ENCODE results near the gene PSPH.
A peak's percentile ranks its signal among the peaks of the same experiment; 100 is the strongest.
"Not testable (repeated sequence)": the region's sequence is repeated elsewhere in the genome, so short reads cannot be mapped to it uniquely, and the experiment has no call there.

Gene PSPH

DNA sequence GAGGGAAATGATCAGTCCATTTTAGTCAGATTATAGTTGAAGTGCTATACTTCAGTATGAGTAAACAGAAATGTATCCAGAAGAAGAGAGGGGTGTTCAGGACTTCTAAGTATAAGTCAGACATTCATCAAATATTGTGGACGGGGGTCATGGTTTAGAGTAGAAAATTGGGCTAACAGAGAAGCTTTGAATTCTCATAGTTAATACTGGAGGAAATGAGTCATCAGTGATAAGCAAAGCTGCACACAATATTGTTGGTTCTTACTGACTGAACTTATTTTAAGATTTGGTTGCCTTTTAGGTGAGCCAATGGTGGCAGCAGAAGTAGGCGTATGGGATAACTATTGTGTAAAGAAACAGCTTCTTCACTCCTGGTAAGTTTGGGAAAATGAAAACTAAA lies 11.1 kb upstream of the PSPH start:
- no peak for DNase-seq

- no peak for DNase-seq
These were observed 2.7 kb upstream of the PSPH start for GRCh38 chr7:56053993-56054392.

GRCh38 chr7:56053379-56053778 lies 2.1 kb upstream of the PSPH start:
- DNase-seq = no peak

- DNase-seq = no peak
These were observed 248 bp downstream of the PSPH start for GRCh38 chr7:56051053-56051338.

- peak; percentile 8 to 48 for DNase-seq
These were observed 2.5 kb downstream of the PSPH start for GRCh38 chr7:56048763-56049162.

DNA sequence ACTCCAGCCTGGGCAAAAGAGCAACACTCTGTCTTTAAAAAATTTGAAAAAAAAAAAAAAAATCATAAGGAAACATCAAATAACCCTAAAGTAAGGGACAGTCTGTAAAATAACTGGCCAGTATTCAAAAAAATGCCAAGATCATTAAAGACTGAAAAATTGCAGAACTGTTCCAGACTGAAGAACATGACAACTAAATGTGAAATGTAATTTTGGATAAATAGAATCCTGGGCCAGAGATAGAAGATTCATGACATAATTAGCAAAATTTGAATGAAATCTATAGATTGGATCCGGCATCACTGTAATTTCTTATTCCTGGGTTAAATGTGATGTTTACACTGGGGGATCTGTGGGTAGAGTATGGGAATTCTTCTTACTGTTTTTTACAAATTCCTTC lies 3.0 kb downstream of the PSPH start:
- DNase-seq = no peak

DNA sequence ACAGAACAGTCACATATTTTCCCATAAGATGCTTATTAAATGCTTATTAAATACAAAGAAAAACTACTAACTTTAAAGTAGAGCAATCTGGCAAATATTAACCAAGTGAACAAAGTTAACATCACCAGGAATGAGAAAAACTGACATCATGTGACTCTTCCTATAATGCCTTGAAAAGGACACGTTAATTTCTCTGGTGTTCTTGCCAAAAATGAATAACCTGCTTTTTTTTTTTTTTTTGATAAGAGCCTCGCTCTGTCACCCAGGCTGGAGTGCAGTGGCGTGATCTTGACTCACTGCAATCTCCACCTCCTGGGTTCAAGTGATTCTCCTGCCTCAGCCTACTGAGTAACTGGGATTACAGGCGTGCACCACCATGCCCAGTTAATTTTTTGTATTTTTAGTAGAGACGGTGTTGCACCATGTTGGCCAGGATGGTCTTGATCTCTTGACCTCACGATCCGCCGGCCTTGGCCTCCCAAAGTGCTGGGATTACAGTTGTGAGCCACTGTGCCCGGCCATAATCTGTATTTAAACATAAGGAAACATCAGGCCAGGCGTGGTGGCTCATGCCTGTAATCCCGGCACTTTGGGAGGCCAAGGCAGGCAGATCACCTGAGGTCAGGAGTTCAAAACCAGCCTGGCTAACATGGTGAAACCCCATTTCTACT lies 3.7 kb downstream of the PSPH start:
- not testable (repeated sequence) for DNase-seq

DNA sequence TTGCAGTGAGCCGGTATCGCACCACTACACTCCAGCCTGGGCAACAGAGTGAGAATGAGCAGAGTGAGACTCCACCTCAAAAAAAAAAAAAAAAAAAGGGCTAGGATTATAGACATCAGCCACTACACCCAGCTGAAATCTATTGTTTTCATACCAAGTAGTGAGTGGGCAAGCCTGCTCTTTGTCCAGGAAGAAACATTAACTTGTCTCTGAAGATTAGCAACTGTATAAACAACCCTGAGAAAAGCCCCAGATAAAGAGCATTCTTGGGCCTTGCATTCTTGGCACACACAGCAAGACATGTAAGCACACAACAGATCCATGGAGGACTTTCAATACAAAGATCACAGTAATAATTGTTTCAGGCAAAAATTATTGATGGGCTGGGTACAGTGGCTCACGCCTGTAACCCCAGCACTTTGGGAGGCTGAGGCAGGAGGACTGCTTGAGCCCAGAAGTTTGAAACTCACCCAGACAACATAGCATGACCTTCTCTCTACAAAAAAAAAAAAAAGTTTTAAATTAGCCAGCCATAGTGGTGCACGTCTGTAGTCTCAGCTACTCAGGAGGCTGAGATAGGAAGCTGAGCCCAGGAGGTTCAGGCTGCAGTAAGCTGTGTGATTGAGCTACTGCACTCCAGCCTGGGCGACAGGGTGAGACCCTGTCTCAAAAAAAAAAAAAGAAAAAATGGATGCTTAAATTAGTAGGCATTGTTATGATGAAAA lies 4.4 kb downstream of the PSPH start:
- DNase-seq = no peak

- DNase-seq = not testable (repeated sequence)
These were observed 5.5 kb downstream of the PSPH start for GRCh38 chr7:56045758-56046157.

DNA sequence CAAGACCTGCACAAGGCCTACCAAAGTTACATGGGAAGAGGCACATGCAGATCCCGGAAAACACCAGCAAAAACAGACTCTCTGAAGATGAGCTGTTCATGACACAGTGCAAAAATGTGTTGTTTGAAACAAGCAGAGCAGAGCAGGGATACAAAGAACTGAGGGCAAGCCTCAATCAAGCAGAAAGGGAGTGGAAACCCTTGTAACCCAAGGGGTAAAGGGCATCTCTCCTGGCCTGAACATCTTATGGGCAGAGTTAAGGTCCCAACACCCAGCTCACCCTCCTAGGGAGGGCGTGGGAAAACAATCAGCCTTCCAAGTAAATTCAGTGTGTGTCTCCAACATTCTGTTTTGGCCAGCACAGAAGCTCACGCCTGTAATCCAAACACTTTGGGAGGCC lies 10.5 kb downstream of the PSPH start:
- DNase-seq = no peak

- DNase-seq = peak; percentile 95 to 96
These were observed 17.4 kb downstream of the PSPH start for GRCh38 chr7:56033671-56034432.

GRCh38 chr7:56032578-56032977 lies 18.7 kb downstream of the PSPH start:
- not testable (repeated sequence) for DNase-seq

DNA sequence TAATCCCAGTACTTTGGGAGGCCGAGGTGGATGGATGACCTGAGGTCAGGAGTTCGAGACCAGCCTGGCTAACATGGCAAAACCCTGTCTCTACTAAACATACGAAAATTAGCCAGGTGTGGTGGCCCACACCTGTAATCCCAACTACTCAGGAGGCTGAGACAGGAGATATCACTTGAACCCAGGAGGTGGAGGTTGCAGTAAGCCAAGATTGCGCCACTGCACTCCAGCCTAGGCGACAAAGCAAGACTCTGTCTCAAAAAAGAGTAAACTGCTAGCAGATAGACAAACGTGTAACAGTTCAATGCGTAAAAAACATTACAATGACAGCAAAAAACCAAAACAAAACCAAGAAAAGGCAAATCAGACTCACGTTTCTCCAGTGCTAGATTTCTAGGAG lies 19.7 kb downstream of the PSPH start:
- not testable (repeated sequence) for DNase-seq

GRCh38 chr7:56030340-56030739 lies 20.9 kb downstream of the PSPH start:
- no peak for DNase-seq

DNA sequence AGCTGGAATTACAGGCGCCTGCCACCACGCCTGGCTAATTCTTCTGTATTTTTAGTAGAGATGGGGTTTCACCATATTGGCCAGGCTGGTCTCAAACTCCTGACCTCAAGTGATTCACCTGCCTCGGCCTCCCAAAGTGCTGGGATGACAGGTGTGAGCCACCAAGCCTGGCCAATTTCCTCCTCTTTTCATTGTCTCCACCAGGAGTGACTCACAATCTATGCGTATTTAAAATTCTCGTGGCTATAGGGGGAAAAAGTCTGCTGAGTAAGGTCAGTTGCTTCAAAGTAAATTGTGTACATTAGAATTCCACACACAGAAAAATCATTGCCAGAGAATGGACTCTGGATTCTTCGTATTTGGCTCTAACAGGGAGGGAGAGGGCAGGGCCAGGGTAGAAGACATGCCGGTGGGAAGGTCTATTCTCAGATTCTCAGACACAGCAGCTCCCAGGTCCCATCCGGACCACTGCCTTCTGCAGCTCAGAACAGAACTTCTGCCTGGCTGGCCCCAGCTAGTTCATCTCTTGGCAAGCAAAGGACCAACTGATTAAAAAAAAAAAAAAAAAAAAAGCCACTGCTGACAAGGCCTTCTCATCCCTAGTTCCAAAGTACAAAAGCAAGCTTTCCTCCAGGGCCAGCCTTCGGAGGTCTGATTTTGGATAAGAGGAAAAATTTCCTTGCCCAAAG lies 22.2 kb downstream of the PSPH start:
- no peak for DNase-seq

DNA sequence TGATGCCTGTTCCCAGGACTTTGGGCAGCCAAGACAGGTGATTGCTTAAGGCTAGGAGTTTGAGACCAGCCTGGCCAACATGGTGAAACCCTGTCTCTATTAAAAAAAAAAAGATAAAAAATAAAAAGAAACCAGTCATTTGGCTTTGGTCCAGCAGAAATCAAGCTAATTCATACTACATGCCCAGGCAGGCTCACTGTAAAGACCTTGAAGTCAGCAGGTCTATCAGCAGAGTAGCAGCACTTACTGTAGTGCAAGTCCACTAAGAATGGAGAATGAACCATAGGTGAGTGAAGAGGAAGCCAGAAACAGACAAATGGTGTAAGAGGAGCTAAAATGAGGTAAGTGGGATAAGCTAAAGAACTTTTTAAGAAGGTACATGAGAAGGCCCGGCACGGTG lies 24.7 kb downstream of the PSPH start:
- DNase-seq = no peak

GRCh38 chr7:56023500-56023899 lies 27.7 kb downstream of the PSPH start:
- no peak for DNase-seq

DNA sequence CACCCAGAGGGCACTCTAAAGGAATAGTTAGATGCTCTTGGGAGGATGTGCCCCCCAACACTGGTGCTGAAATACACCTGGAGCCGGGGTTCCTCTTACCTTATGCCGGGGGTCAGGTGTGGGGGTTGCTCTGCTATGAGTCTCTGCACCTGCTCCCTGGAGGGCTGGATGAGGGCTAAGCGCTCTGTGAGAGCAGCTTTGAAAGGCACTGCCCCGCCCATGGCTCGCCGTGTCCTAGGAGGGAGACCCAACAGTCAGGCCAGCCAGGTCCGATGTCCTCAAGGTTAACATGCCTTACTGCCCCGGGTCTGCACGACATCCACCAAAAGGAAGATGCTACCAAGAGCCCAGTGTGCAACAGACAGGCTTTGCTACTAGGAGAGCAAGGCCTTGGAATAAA lies 31.7 kb downstream of the PSPH start:
- DNase-seq = no peak

GRCh38 chr7:56017015-56017414 lies 34.2 kb downstream of the PSPH start:
- DNase-seq = not testable (repeated sequence)

- DNase-seq = peak; percentile 95 to 99
These were observed 41.5 kb downstream of the PSPH start for GRCh38 chr7:56009695-56010094.

GRCh38 chr7:56007891-56008290 lies 43.4 kb downstream of the PSPH start:
- DNase-seq = peak in 1 of 2 experiments; percentile 7

GRCh38 chr7:56007167-56007652 lies 44.0 kb downstream of the PSPH start:
- peak in 1 of 2 experiments; percentile 27 for DNase-seq

DNA sequence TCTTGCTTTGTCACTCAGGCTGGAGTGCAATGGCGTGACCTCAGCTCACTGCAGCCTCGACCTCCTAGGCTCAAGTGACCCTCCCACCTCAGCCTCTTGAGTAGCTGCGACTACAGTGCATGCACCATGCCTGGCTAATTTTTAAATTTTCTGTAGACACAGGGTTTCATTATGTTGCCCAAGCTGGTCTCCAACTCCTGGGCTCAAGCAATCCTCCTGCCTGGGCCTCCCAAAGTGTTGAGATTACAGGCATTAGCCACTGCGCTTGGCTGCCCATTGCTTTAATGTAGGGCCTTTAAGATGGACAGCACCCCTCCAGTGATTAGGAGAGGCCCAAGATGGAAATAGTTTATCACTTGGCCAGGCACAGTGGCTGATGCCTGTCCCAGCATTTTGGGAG lies 47.5 kb downstream of the PSPH start:
- DNase-seq = no peak

All from NCI-H526 (cell line).